Tibial nerve (tissue), 4 donors: ENCODE measurements around the gene DLG1. TPM values are rescaled to one million over a fixed set of nuclear protein-coding genes. Genes with fewer than 3 reads are reported as not detected.

ENCODE experiments used
- DNase-seq, 2 donors: peaks; one replicate each; pipeline ENCODE4 v3.0.0-alpha.2; 2019; ENCODE audit warnings: low spot score in 2 of 2
- H3K27ac ChIP-seq, 4 donors: fragments of 200-600 bp; sonication (generic) in 3 of 4; one replicate each; pipeline ENCODE4 v1.5.1; 2017 to 2019; ENCODE audit warnings: mild to moderate bottlenecking in 1 of 4
- H3K27me3 ChIP-seq, 2 donors: fragments of 200-600 bp; sonication (generic) in 1 of 2; one replicate each; pipeline versions ENCODE4 v1.5.1 to v1.6.0; 2017 to 2019
- H3K36me3 ChIP-seq, 3 donors: fragments of 200-600 bp; sonication (generic); one replicate each; pipeline ENCODE4 v1.5.1; 2018 to 2019
- H3K4me1 ChIP-seq, 4 donors: fragments of 200-600 bp; sonication (generic) in 3 of 4; one replicate each; pipeline ENCODE4 v1.5.1; 2017 to 2019
- H3K4me3 ChIP-seq, 4 donors: fragments of 200-600 bp; sonication (generic) in 3 of 4; one replicate each; pipeline ENCODE4 v1.5.1; 2017 to 2019; ENCODE audit warnings: mild to moderate bottlenecking in 1 of 4, moderate library complexity in 1 of 4
- H3K9me3 ChIP-seq, 4 donors: fragments of 200-600 bp; sonication (generic) in 3 of 4; one replicate each; pipeline ENCODE4 v1.5.1; 2017 to 2019
- CTCF ChIP-seq, 5 experiments: fragments of 200-600 bp in 3 of 5; fragments of 450-650 bp in 2 of 5; sonication (generic) in 3 of 5; IDR thresholded peaks; one replicate each; pipeline ENCODE4 v1.5.1; 2016 to 2019; ENCODE audit warnings: antibody characterized with exemption in 5 of 5, mild to moderate bottlenecking in 3 of 5, moderate library complexity in 2 of 5
- EP300 ChIP-seq, 2 donors: sonication (generic); formaldehyde crosslinking; IDR thresholded peaks; one replicate each; pipeline ENCODE4 v1.6.1; 2017; ENCODE audit warnings: antibody characterized with exemption in 2 of 2, mild to moderate bottlenecking in 1 of 2
- POLR2A ChIP-seq, 2 donors: fragments of 450-650 bp; IDR thresholded peaks; one replicate each; pipeline ENCODE4 v1.6.1; 2017; ENCODE audit warnings: antibody characterized with exemption in 2 of 2, mild to moderate bottlenecking in 2 of 2, moderate library complexity in 2 of 2
- WGBS, 2 donors: methylation state at CpG; one replicate each; pipeline ENCODE4 v1.1.5; 2018; 5-methylcytosine and 5-hydroxymethylcytosine counted together
- total RNA-seq, 4 donors: library from RNA; depleted of rRNA; stranded (reverse); fragments of >200 nt; gene quantifications; one replicate each; pipeline ENCODE4 v1.1.0, GENCODE V29; 2016

Gene DLG1
- total RNA-seq, 4 donors from 2014 or later: 49.2 to 94.0 (median 71.1) TPM

- no peak for DNase-seq
- H3K27ac ChIP-seq: no peak overlapping the region
- H3K4me3 ChIP-seq: no peak overlapping the region
- H3K36me3 ChIP-seq: no peaks in the 10 kb centered on the region
- H3K9me3 ChIP-seq: no peaks in the 10 kb centered on the region
- H3K27me3 ChIP-seq: no peaks in the 10 kb centered on the region
- 79 to 89% methylated on average over 1 of the region's 1 CpG for WGBS, 2 donors
- H3K4me1 ChIP-seq: peaks cover 0 to 4% (median 0%) of the 10 kb centered on the region in 4 donors
- TF ChIP-seq POLR2A (IDR thresholded peaks at IDR 0.05) (no peak), EP300 (IDR thresholded peaks at IDR 0.05) (no peak), CTCF (IDR thresholded peaks at IDR 0.05) (no peak)
Observed at GRCh38 chr3:197320582-197320981, 22.2 kb upstream of the DLG1 start.

GRCh38 chr3:197317250-197317963 lies 19.0 kb upstream of the DLG1 start:
- no peak for TF ChIP-seq EP300 (IDR thresholded peaks at IDR 0.05)
- TF ChIP-seq CTCF (IDR thresholded peaks at IDR 0.05): no peak
- TF ChIP-seq POLR2A (IDR thresholded peaks at IDR 0.05): no peak
- no peak for DNase-seq
- Histone ChIP-seq H3K27me3 (no peaks in the 10 kb centered on the region), H3K4me1 (peaks cover 0 to 4% (median 0%) of the 10 kb centered on the region in 4 donors), H3K4me3 (no peak overlapping the region), H3K36me3 (no peaks in the 10 kb centered on the region), H3K27ac (peak overlapping the region in 1 of 4 donors; percentile 25), H3K9me3 (no peaks in the 10 kb centered on the region)
- 45 to 46% methylated on average over 9 of the region's 9 CpGs for WGBS, 2 donors

- H3K36me3 ChIP-seq: no peaks in the 10 kb centered on the region
- 94 to 97% methylated on average over 1 of the region's 1 CpG for WGBS, 2 donors
- H3K27ac ChIP-seq: no peak overlapping the region
- TF ChIP-seq POLR2A (IDR thresholded peaks at IDR 0.05) (no peak), EP300 (IDR thresholded peaks at IDR 0.05) (no peak), CTCF (IDR thresholded peaks at IDR 0.05) (no peak)
- H3K4me1 ChIP-seq: peaks cover 0 to 31% (median 9%) of the 10 kb centered on the region in 4 donors
- no peak for DNase-seq
- H3K27me3 ChIP-seq: no peaks in the 10 kb centered on the region
- no peak overlapping the region for H3K4me3 ChIP-seq
- no peaks in the 10 kb centered on the region for H3K9me3 ChIP-seq
Observed at GRCh38 chr3:197312431-197312830, 14.0 kb upstream of the DLG1 start.

- no peak for DNase-seq
- TF ChIP-seq POLR2A (IDR thresholded peaks at IDR 0.05) (no peak), EP300 (IDR thresholded peaks at IDR 0.05) (no peak), CTCF (IDR thresholded peaks at IDR 0.05) (no peak)
- 97 to 98% methylated on average over 3 of the region's 3 CpGs for WGBS, 2 donors
- Histone ChIP-seq H3K9me3 (no peaks in the 10 kb centered on the region), H3K4me3 (no peak overlapping the region), H3K4me1 (peaks cover 0 to 32% (median 9%) of the 10 kb centered on the region in 4 donors), H3K36me3 (no peaks in the 10 kb centered on the region), H3K27me3 (no peaks in the 10 kb centered on the region), H3K27ac (no peak overlapping the region)
Observed at GRCh38 chr3:197311591-197311990, 13.2 kb upstream of the DLG1 start.

GRCh38 chr3:197309528-197310361 lies 11.3 kb upstream of the DLG1 start:
- no peak overlapping the region for H3K4me3 ChIP-seq
- WGBS, 2 donors: 15 to 17% methylated on average over 5 of the region's 5 CpGs
- H3K27me3 ChIP-seq: no peaks in the 10 kb centered on the region
- DNase-seq: peak in 1 of 2 donors; percentile 24
- TF ChIP-seq CTCF (IDR thresholded peaks at IDR 0.05) (no peak), EP300 (IDR thresholded peaks at IDR 0.05) (peak in 1 of 2 donors; percentile 34), POLR2A (IDR thresholded peaks at IDR 0.05) (no peak)
- H3K4me1 ChIP-seq: peaks cover 0 to 37% (median 9%) of the 10 kb centered on the region in 4 donors
- H3K27ac ChIP-seq: peak overlapping the region in 2 of 4 donors; percentile 5 to 67
- H3K9me3 ChIP-seq: no peaks in the 10 kb centered on the region
- no peaks in the 10 kb centered on the region for H3K36me3 ChIP-seq
